ENCODE data around the gene VWA1. TPM values are rescaled to one million over a fixed set of nuclear protein-coding genes. Genes with fewer than 3 reads are reported as not detected.
"Not testable (repeated sequence)": the region's sequence is repeated elsewhere in the genome, so short reads cannot be mapped to it uniquely, and the experiment has no call there.

Gene VWA1
- total and polyA plus RNA-seq, 10 of the 15 experiments (the other 5 are each of a cell fraction or from before 2014, with no cell fraction given) = 0.02 to 1.7 (median 0.32) TPM; not detected in 2

- no peak for TF ChIP-seq ZBTB11 (CRISPR knock-in tag; IDR thresholded peaks at IDR 0.05)
Measured at GRCh38 chr1:1463312-1463711, 27.8 kb downstream of the VWA1 start (continued).

GRCh38 chr1:1468196-1468985 is 32.9 kb downstream of the VWA1 start:
- H3K27me3 ChIP-seq (replicated peaks in 1 of 2; ENCODE audit: control insufficient read depth in 2 of 2, insufficient read depth in 2 of 2, low read length in 1 of 2); H3K4me1 ChIP-seq (ENCODE audit: control insufficient read depth, insufficient read depth, low read length); H3K36me3 ChIP-seq (ENCODE audit: control insufficient read depth in 2 of 2, insufficient read depth in 2 of 2, low read length in 1 of 2); H3K4me3 ChIP-seq; H2AFZ ChIP-seq (ENCODE audit: control insufficient read depth, low read depth, low read length); intact Hi-C loops (cut with micrococcal nuclease; ENCODE audit: unreplicated experiment); H3K4me2 ChIP-seq (ENCODE audit: control insufficient read depth, insufficient read depth); FAIRE-seq; POLR2A ChIA-PET; DNase-seq (ENCODE audit: low read depth, low spot score); in situ Hi-C loops (cut with MboI); H4K20me1 ChIP-seq (ENCODE audit: control insufficient read depth, insufficient read depth); H3K9ac ChIP-seq (ENCODE audit: control insufficient read depth, insufficient read depth, low read length); ATAC-seq; H3K9me3 ChIP-seq (replicated peaks; ENCODE audit: control insufficient read depth, insufficient read depth, low read length); BruUV-seq (replicated peaks); H3K27ac ChIP-seq (ENCODE audit: control insufficient read depth, insufficient read depth); RAD21 ChIA-PET (ENCODE audit: unreplicated experiment); CTCF ChIA-PET; SMC1A ChIA-PET (ENCODE audit: uncharacterized antibody, unreplicated experiment): not testable (repeated sequence)
- H3K79me2 ChIP-seq (ENCODE audit: control insufficient read depth, insufficient read depth, low read length) = peaks cover 19% of the 10 kb centered on the region
- WGBS (ENCODE audit: insufficient coverage, insufficient replicate concordance, low lambda C conversion rate, missing lambda C conversion rate) = 78% methylated on average over 25 of the region's 44 CpGs
